Neutrophil (primary cell): ENCODE data around the gene RBP3.

Experiments used
- H3K27ac ChIP-seq: fragments of 200-600 bp; sonication (generic); 2 replicates; pipeline ENCODE4 v1.5.1; 2016; ENCODE audit warnings: mild to moderate bottlenecking, moderate library complexity
- H3K27me3 ChIP-seq: fragments of 200-600 bp; sonication (generic); 2 replicates; pipeline ENCODE4 v1.6.0; 2016; ENCODE audit warnings: mild to moderate bottlenecking
- H3K36me3 ChIP-seq: fragments of 200-600 bp; sonication (generic); 2 replicates; pipeline ENCODE4 v1.5.1; 2017
- H3K4me1 ChIP-seq, 2 experiments: fragments of 200-600 bp in 1 of 2; sonication (generic) in 1 of 2; 1 replicate in 1 of 2; 2 replicates in 1 of 2; pipeline versions ENCODE4 v1.5.1 to v1.6.1; 2013 to 2016; ENCODE audit warnings: low read depth in 1 of 2, low read length in 1 of 2, mild to moderate bottlenecking in 1 of 2, moderate library complexity in 1 of 2; ENCODE audit not compliant: control insufficient read depth in 1 of 2, insufficient read depth in 1 of 2
- H3K4me3 ChIP-seq, 2 experiments: fragments of 200-600 bp in 1 of 2; sonication (generic) in 1 of 2; 1 replicate in 1 of 2; 2 replicates in 1 of 2; pipeline ENCODE4 v1.5.1; 2013 to 2016; ENCODE audit warnings: low read depth in 1 of 2, low read length in 1 of 2, mild to moderate bottlenecking in 1 of 2, moderate library complexity in 1 of 2
- H3K9me3 ChIP-seq: fragments of 200-600 bp; sonication (generic); 2 replicates; pipeline ENCODE4 v1.5.1; 2016
- CTCF ChIP-seq: fragments of 200-600 bp; sonication (generic); IDR thresholded peaks from 2 replicates; pipeline ENCODE4 v1.5.1; 2016; ENCODE audit warnings: antibody characterized with exemption

The RBP3 gene

GRCh38 chr10:47323636-47324296, 24.4 kb upstream of the RBP3 start:
- Histone ChIP-seq H3K27me3 (peaks cover 4% of the 10 kb centered on the region), H3K36me3 (no peaks in the 10 kb centered on the region), H3K4me1 (no peaks in the 10 kb centered on the region), H3K27ac (no peak overlapping the region), H3K9me3 (no peaks in the 10 kb centered on the region), H3K4me3 (no peak overlapping the region)
- no peak for TF ChIP-seq CTCF

DNA sequence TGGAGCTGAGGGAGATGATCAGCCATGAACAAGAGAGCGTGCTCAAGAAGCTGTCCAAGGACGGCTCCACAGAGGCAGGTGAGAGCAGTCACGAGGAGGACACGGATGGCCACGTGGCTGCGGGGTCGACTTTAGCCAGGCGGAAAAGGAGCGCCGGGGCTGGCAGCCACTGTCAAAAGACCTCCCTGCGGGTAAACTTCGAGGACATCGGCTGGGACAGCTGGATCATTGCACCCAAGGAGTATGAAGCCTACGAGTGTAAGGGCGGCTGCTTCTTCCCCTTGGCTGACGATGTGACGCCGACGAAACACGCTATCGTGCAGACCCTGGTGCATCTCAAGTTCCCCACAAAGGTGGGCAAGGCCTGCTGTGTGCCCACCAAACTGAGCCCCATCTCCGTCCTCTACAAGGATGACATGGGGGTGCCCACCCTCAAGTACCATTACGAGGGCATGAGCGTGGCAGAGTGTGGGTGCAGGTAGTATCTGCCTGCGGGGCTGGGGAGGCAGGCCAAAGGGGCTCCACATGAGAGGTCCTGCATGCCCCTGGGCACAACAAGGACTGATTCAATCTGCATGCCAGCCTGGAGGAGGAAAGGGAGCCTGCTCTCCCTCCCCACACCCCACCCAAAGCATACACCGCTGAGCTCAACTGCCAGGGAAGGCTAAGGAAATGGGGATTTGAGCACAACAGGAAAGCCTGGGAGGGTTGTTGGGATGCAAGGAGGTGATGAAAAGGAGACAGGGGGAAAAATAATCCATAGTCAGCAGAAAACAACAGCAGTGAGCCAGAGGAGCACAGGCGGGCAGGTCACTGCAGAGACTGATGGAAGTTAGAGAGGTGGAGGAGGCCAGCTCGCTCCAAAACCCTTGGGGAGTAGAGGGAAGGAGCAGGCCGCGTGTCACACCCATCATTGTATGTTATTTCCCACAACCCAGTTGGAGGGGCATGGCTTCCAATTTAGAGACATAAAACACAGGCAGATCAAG, 22.6 kb upstream of the RBP3 start:
- no peaks in the 10 kb centered on the region for H3K36me3 ChIP-seq
- H3K4me1 ChIP-seq: no peaks in the 10 kb centered on the region
- no peak overlapping the region for H3K27ac ChIP-seq
- TF ChIP-seq CTCF: no peak
- H3K27me3 ChIP-seq: peaks cover 4% of the 10 kb centered on the region
- H3K9me3 ChIP-seq: no peaks in the 10 kb centered on the region
- no peak overlapping the region for H3K4me3 ChIP-seq

DNA sequence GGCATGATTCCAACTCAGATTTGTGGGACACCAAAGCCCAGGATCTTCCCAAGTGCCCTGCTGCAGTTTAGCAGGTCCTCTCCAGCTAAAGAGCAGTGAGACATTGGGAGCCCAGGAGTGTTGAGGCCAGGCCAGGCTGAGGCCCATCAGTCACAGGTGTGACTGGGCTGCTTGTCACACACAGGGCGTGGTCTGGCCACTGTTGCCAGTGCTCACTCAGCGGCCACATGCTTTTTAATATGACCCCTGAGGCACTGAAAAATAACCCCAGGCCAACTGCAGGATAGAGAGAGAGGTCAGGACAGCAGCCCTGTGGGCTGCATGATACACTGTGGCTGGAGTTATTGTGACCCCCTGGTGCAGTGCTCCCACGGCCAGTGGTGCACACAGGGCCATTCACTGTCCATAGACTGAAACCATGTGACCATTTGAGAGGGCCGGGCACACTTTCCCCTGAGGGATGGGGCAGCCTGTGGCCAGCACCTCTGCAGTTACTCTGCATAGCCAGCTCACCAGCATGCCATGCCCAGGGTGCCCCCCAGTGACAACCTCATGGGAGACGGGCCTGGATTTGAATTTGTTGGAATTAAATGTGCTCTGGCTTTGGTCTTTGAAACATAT, 21.7 kb upstream of the RBP3 start:
- H3K36me3 ChIP-seq: no peaks in the 10 kb centered on the region
- H3K4me1 ChIP-seq: no peaks in the 10 kb centered on the region
- no peak overlapping the region for H3K4me3 ChIP-seq
- H3K9me3 ChIP-seq: no peaks in the 10 kb centered on the region
- H3K27me3 ChIP-seq: no peaks in the 10 kb centered on the region
- no peak for TF ChIP-seq CTCF
- no peak overlapping the region for H3K27ac ChIP-seq

- no peak for TF ChIP-seq CTCF
- Histone ChIP-seq H3K9me3 (no peaks in the 10 kb centered on the region), H3K36me3 (no peaks in the 10 kb centered on the region), H3K4me1 (no peaks in the 10 kb centered on the region), H3K27me3 (no peaks in the 10 kb centered on the region), H3K27ac (no peak overlapping the region), H3K4me3 (no peak overlapping the region)
Observed at GRCh38 chr10:47326927-47327330, 21.2 kb upstream of the RBP3 start.

- H3K9me3 ChIP-seq: no peaks in the 10 kb centered on the region
- no peaks in the 10 kb centered on the region for H3K4me1 ChIP-seq
- H3K4me3 ChIP-seq: no peak overlapping the region
- no peak overlapping the region for H3K27ac ChIP-seq
- no peak for TF ChIP-seq CTCF
- peaks cover 3% of the 10 kb centered on the region for H3K27me3 ChIP-seq
- H3K36me3 ChIP-seq: no peaks in the 10 kb centered on the region
Observed at GRCh38 chr10:47329855-47330254, 18.3 kb upstream of the RBP3 start.
